NCI-H69 (cell line): ENCODE data around the gene PCCA.
A peak's percentile ranks its signal among the peaks of the same experiment; 100 is the strongest.
"Not testable (repeated sequence)": the region's sequence is repeated elsewhere in the genome, so short reads cannot be mapped to it uniquely, and the experiment has no call there.

Experiments used
- DNase-seq: peaks from one replicate; lab custom pipeline; 2025; lab: John Stamatoyannopoulos, UW

PCCA gene

GRCh38 chr13:100088644-100089464 lies at the start of gene PCCA:
Gene PCCA, plus strand, starts transcription at chr13:100089093. Its CDS starts 28 bp downstream, at chr13:100089121.
- DNase-seq, result peak; percentile 99

GRCh38 chr13:100039740-100040139 lies 49.2 kb upstream of the PCCA start:
- peak; percentile 61 for DNase-seq

- peak; percentile 70 for DNase-seq
Measured at GRCh38 chr13:100040196-100040595, 48.7 kb upstream of the PCCA start.

GRCh38 chr13:100044936-100045335 lies 44.0 kb upstream of the PCCA start:
- peak; percentile 67 for DNase-seq

GRCh38 chr13:100045355-100045754 lies 43.5 kb upstream of the PCCA start:
- peak; percentile 56 for DNase-seq

- no peak for DNase-seq
Measured at GRCh38 chr13:100051070-100051469, 37.8 kb upstream of the PCCA start.

GRCh38 chr13:100059827-100060226 lies 29.1 kb upstream of the PCCA start:
- no peak for DNase-seq

GRCh38 chr13:100063333-100063732 lies 25.6 kb upstream of the PCCA start:
- peak; percentile 42 for DNase-seq

- no peak for DNase-seq
Measured at GRCh38 chr13:100063906-100064305, 25.0 kb upstream of the PCCA start.

- no peak for DNase-seq
Measured at GRCh38 chr13:100068133-100068931, 20.6 kb upstream of the PCCA start.

- peak; percentile 19 for DNase-seq
Measured at GRCh38 chr13:100069278-100069677, 19.6 kb upstream of the PCCA start.

- DNase-seq, result no peak
Measured at GRCh38 chr13:100075700-100076587, 12.9 kb upstream of the PCCA start.

GRCh38 chr13:100079003-100079402 lies 9.9 kb upstream of the PCCA start:
- DNase-seq, result not testable (repeated sequence)

- not testable (repeated sequence) for DNase-seq
Measured at GRCh38 chr13:100083401-100083800, 5.5 kb upstream of the PCCA start.

- DNase-seq, result peak; percentile 66
Measured at GRCh38 chr13:100088273-100088643, 635 bp upstream of the PCCA start.

GRCh38 chr13:100089465-100090032 lies 656 bp downstream of the PCCA start:
- peak; percentile 84 for DNase-seq

GRCh38 chr13:100090861-100091260 lies 2.0 kb downstream of the PCCA start:
- DNase-seq, result peak; percentile 91

GRCh38 chr13:100091391-100091790 lies 2.5 kb downstream of the PCCA start:
- DNase-seq, result peak; percentile 52

GRCh38 chr13:100092273-100092672 lies 3.4 kb downstream of the PCCA start:
- DNase-seq, result not testable (repeated sequence)

GRCh38 chr13:100095498-100095897 lies 6.6 kb downstream of the PCCA start:
- no peak for DNase-seq

- no peak for DNase-seq
Measured at GRCh38 chr13:100096526-100096925, 7.6 kb downstream of the PCCA start.

GRCh38 chr13:100097821-100098220 lies 8.9 kb downstream of the PCCA start:
- no peak for DNase-seq
